Ascending aorta (tissue), 2 donors: Measurements from ENCODE around the gene URB1. TPM values are rescaled to one million over a fixed set of nuclear protein-coding genes. Genes with fewer than 3 reads are reported as not detected.

Experiments used
- DNase-seq, 2 donors: peaks; one replicate each; pipeline ENCODE4 v3.0.0-alpha.2; 2019; ENCODE audit warnings: low spot score in 2 of 2
- H3K27ac ChIP-seq, 2 donors: fragments of 200-600 bp; sonication (generic); one replicate each; pipeline ENCODE4 v1.5.1; 2016 to 2017; ENCODE audit warnings: mild to moderate bottlenecking in 1 of 2
- H3K27me3 ChIP-seq: fragments of 200-600 bp; sonication (generic); one replicate; pipeline ENCODE4 v1.5.1; 2017
- H3K36me3 ChIP-seq, 2 donors: fragments of 200-600 bp; sonication (generic); one replicate each; pipeline ENCODE4 v1.5.1; 2016
- H3K4me1 ChIP-seq, 2 donors: fragments of 200-600 bp; sonication (generic); one replicate each; pipeline ENCODE4 v1.5.1; 2016 to 2017; ENCODE audit warnings: mild to moderate bottlenecking in 1 of 2
- H3K4me3 ChIP-seq, 2 donors: fragments of 200-600 bp; sonication (generic); one replicate each; pipeline ENCODE4 v1.5.1; 2016 to 2017; ENCODE audit warnings: mild to moderate bottlenecking in 1 of 2
- H3K9me3 ChIP-seq, 2 donors: fragments of 200-600 bp; sonication (generic); one replicate each; pipeline ENCODE4 v1.5.1; 2016
- intact Hi-C: fragments of 100-400 bp; cut with DNase I; formaldehyde crosslinking; loops from one replicate; pipeline ENCODE4 v1.15.1; 2023
- total RNA-seq: library from RNA; depleted of rRNA; stranded (reverse); fragments of >200 nt; gene quantifications from one replicate; pipeline ENCODE4 v1.1.0, GENCODE V29; 2016
- TF ChIP-seq, protein P1 (sequence below), 3 experiments: fragments of 200-600 bp in 2 of 3; fragments of 450-650 bp in 1 of 3; sonication (generic) in 2 of 3; IDR thresholded peaks; one replicate each; pipeline ENCODE4 v1.5.1; 2016 to 2019; ENCODE audit warnings: antibody characterized with exemption in 3 of 3, mild to moderate bottlenecking in 1 of 3, moderate library complexity in 1 of 3

Gene URB1
- total RNA-seq, 1 donor from 2014 or later, result 35.4 TPM

DNA sequence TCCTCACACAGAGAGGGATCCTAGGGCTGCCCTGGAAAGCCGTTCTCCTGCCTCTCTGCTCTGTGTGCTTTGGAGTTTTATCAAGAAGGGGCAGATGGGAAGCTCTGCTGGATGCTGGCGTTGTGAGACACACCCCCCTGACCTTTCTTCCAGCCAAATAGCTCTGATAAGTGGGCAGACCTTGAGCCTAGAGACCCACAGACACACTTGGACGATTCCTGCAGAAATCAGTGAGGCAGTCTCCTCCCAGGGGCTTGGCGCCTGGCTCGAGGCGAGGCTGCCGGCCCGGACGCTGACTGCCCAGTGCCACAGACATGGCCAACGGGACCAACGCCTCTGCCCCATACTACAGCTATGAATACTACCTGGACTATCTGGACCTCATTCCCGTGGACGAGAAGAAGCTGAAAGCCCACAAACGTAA, 94.1 kb downstream of the URB1 start, which contains the start of gene MRAP:
Gene MRAP (plus strand): TSS at position 198 of the 424 bp plus-strand sequence. CDS start 117 bp downstream, at position 315.
- no peaks in the 10 kb centered on the region for H3K9me3 ChIP-seq
- DNase-seq, result no peak
- no peak within 1 kb of the TSS for H3K4me3 ChIP-seq
- no peaks in the 10 kb centered on the region for H3K27me3 ChIP-seq
- H3K4me1 ChIP-seq, result no peaks in the 10 kb centered on the region
- TF ChIP-seq, protein P1, sequence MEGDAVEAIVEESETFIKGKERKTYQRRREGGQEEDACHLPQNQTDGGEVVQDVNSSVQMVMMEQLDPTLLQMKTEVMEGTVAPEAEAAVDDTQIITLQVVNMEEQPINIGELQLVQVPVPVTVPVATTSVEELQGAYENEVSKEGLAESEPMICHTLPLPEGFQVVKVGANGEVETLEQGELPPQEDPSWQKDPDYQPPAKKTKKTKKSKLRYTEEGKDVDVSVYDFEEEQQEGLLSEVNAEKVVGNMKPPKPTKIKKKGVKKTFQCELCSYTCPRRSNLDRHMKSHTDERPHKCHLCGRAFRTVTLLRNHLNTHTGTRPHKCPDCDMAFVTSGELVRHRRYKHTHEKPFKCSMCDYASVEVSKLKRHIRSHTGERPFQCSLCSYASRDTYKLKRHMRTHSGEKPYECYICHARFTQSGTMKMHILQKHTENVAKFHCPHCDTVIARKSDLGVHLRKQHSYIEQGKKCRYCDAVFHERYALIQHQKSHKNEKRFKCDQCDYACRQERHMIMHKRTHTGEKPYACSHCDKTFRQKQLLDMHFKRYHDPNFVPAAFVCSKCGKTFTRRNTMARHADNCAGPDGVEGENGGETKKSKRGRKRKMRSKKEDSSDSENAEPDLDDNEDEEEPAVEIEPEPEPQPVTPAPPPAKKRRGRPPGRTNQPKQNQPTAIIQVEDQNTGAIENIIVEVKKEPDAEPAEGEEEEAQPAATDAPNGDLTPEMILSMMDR (IDR thresholded peaks at IDR 0.05), result no peak
- peaks cover 0 to 3% of the 10 kb centered on the region in 2 donors for H3K36me3 ChIP-seq
- intact Hi-C loops, result no loop called here
- H3K27ac ChIP-seq, result no peak within 1 kb of the TSS

DNA sequence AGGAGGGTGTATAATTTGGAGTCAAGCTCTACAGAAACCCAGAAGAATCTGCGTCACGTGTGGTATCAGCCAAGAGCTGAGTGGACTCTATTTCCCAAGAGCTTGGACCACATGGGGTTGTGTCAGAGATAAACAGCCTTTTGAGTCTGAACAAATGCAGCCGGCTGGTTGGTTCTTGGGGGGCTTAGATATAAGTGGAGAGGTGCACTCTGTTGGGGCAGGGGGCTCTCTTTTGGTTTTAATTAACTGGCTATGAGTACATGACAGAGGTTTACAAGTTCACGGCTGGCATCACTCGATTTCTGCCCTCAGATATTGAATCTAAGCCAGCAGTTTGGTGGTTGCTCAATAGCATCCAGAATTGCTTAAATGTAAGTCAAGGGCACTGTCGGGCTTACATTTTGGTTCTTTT, 94.7 kb downstream of the URB1 start:
- Histone ChIP-seq H3K9me3 (no peaks in the 10 kb centered on the region), H3K4me3 (no peak overlapping the region), H3K36me3 (peaks cover 0 to 3% of the 10 kb centered on the region in 2 donors), H3K27me3 (no peaks in the 10 kb centered on the region), H3K4me1 (no peaks in the 10 kb centered on the region), H3K27ac (no peak overlapping the region)
- TF ChIP-seq, protein P1 (IDR thresholded peaks at IDR 0.05), result no peak
- intact Hi-C loops, result no loop called here
- no peak for DNase-seq

DNA sequence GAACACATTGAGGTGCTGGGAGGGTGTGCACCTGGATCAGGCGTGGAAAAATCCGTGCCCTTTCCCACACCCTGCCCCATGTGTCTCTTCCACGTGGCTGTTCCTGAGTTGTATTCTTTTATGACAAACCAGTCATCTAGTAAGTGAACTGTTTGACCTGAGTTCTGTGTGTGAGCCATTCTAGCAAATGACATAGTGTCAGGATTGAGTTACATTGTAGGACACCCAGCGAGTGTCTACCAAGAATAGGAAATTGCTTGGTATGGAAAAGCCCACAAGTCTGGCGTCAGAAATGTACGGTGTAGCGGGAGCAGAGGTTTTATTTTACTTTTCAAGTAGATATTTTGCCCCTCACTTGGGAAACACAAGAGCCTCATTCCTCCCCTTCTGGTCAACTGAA, 95.4 kb downstream of the URB1 start:
- intact Hi-C loops, result no loop called here
- DNase-seq, result no peak
- TF ChIP-seq, protein P1 (IDR thresholded peaks at IDR 0.05), result no peak
- Histone ChIP-seq H3K36me3 (peaks cover 0 to 3% of the 10 kb centered on the region in 2 donors), H3K27me3 (no peaks in the 10 kb centered on the region), H3K4me3 (no peak overlapping the region), H3K4me1 (no peaks in the 10 kb centered on the region), H3K9me3 (no peaks in the 10 kb centered on the region), H3K27ac (no peak overlapping the region)

DNA sequence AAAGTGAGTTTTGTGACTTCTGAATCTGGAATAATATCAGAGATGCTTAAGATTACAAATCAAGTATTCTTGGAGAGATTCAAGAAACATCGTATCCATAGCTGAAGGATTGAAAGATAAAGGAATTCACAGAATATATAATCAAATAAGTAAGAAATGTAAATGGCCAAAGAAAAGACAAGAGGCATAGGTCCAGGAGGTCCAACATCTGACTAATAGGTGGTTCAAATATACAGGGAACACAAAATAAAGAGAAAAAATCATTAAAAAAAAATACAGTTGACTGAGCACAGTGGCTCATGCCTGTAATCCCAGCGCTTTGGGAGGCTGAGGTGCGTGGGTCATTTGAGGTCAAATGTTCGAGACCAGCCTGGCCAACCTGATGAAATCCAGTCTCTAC, 107.3 kb downstream of the URB1 start:
- H3K4me1 ChIP-seq, result no peaks in the 10 kb centered on the region
- no peaks in the 10 kb centered on the region for H3K27me3 ChIP-seq
- no peak overlapping the region for H3K4me3 ChIP-seq
- intact Hi-C loops, result no loop called here
- no peak overlapping the region for H3K27ac ChIP-seq
- no peaks in the 10 kb centered on the region for H3K9me3 ChIP-seq
- TF ChIP-seq, protein P1 (IDR thresholded peaks at IDR 0.05), result no peak
- DNase-seq, result no peak
- peaks cover 0 to 3% of the 10 kb centered on the region in 2 donors for H3K36me3 ChIP-seq

DNA sequence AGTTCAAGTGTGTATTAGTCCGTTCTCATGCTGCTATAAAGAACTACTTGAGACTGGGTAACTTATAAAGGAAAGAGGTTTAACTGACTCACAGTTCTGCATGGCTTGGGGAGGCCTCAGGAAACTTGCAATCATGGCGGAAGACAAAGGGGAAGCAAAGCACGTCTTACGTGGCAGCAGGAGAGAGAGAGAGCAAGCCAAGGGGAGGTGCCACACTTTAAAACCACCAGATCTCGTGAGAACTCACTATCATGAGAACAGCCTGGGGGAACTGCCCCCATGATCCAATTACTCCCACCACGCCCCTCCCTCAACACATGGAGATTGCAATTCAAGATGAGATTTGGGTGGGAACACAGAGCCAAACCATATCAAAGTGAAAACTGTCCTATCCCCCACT, 109.8 kb downstream of the URB1 start:
- no peak for DNase-seq
- TF ChIP-seq, protein P1 (IDR thresholded peaks at IDR 0.05), result no peak
- intact Hi-C loops, result no loop called here

DNA sequence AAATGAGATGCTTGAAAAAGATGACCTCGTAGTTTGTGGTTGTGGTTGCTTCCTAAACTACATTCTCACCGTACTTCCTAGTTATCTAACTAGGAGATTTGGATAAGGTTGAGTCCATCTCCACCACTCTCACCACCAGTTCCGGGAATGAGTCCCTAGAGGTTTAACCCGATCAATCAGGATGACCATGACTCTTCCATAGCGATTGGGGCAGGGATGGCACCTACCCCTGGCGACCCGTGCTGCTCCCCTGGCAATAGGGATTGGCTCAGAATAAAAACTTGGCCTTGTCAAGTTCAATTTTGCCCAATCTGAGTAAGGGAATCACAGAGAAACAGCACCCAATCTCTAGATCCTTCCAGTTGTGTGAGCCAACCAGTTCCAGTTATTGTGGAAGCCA, 111.3 kb downstream of the URB1 start:
- Histone ChIP-seq H3K4me1 (peaks cover 9 to 13% of the 10 kb centered on the region in 2 donors), H3K9me3 (no peaks in the 10 kb centered on the region), H3K4me3 (no peak overlapping the region), H3K27ac (no peak overlapping the region), H3K36me3 (peaks cover 0 to 3% of the 10 kb centered on the region in 2 donors), H3K27me3 (no peaks in the 10 kb centered on the region)
- intact Hi-C loops, result loop anchor here (2.0 kb wide), 1 partner anchor 319 kb away; no protein-coding TSS in a partner anchor
- TF ChIP-seq, protein P1 (IDR thresholded peaks at IDR 0.05), result no peak
- no peak for DNase-seq

More for the DNA sequence above, 109.8 kb downstream of the URB1 start:
- Histone ChIP-seq H3K4me1 (peaks cover 9 to 11% of the 10 kb centered on the region in 2 donors), H3K9me3 (no peaks in the 10 kb centered on the region), H3K36me3 (peaks cover 0 to 3% of the 10 kb centered on the region in 2 donors), H3K27ac (no peak overlapping the region), H3K4me3 (no peak overlapping the region), H3K27me3 (no peaks in the 10 kb centered on the region)
